ENCODE measurements around the gene WARS2. TPM values are rescaled to one million over a fixed set of nuclear protein-coding genes. Genes with fewer than 3 reads are reported as not detected.

WARS2 gene
- total RNA-seq, 1 experiment from 2014 or later = 25.0 TPM

Other genes starting within 250 kb of the WARS2 start
- gene TBX15, start 152.3 kb downstream of the WARS2 start, total RNA-seq (2014; rRNA removed; shearing (Covaris generic)) = 13.8 and 22.9 TPM in 2 replicates
- gene HAO2, start 228.1 kb upstream of the WARS2 start, total RNA-seq (2014; rRNA removed; shearing (Covaris generic)) = 0.38 and 1.2 TPM in 2 replicates

Data from H7 (cell line).